GM06990 (cell line): ENCODE data around the gene POFUT1.

ENCODE experiments used
- DNase-seq: peaks from one replicate; pipeline ENCODE4 v3.0.0-alpha.2; 2011; ENCODE audit not compliant: insufficient read length; ENCODE audit errors: extremely low read depth
- H3K27me3 ChIP-seq: replicated peaks from 2 replicates; pipeline ENCODE4 v1.6.0; 2011; ENCODE audit warnings: low read length; ENCODE audit not compliant: control insufficient read depth, insufficient read depth
- H3K36me3 ChIP-seq: 2 replicates; pipeline ENCODE4 v1.5.1; 2011; ENCODE audit warnings: low read length; ENCODE audit not compliant: control insufficient read depth, insufficient read depth
- H3K4me3 ChIP-seq: replicated peaks from 2 replicates; pipeline ENCODE4 v1.5.1; 2011; ENCODE audit warnings: low read depth, mild to moderate bottlenecking, control low read depth, low read length
- CTCF ChIP-seq: IDR thresholded peaks from 2 replicates; pipeline ENCODE4 v1.5.1; 2011; ENCODE audit warnings: low read length, control low read depth, mild to moderate bottlenecking, inconsistent platforms; ENCODE audit not compliant: insufficient read depth, poor library complexity, severe bottlenecking

The POFUT1 gene

DNA sequence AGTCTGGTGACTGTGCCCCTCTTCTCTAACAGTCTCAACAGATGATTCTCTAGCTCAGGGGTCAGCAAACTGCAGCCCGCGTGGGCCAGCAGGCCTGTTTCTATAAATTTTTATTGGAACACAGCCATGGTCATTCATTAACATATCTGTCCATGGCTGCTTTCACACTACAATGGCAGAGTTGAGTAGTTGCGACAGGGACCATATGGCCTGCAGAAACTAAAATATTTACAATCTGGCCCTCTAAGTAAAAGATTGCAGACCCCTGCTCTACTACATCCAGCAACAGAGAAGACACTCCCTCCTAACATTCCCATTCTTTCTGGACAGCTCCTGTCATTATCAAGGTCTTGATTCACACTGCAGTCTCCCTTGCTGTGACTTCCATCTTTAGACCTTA is 45.3 kb upstream of the POFUT1 start:
- DNase-seq = no peak
- H3K27me3 ChIP-seq = no peaks in the 10 kb centered on the region
- no peak for TF ChIP-seq CTCF
- H3K4me3 ChIP-seq = no peak overlapping the region
- H3K36me3 ChIP-seq = peaks cover 52% of the 10 kb centered on the region

DNA sequence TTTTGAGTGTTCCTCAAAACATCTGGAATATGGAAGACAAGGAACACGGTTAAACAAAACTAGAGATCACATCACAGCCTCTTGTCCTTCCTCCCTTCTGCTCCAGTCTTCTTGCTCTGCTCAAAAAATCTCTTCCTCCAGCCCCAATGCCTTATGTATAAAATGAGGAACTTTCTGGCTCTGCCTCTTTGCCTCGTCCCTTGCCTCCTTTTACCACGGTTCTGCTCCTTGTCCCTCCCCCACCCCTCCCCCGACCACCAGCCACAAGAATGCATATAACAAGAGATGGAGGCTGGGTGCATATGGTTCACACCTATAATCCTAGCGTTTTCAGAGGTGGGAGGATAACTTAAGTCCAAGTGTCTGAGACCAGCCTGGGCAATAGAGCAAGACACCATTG is 43.7 kb upstream of the POFUT1 start:
- TF ChIP-seq CTCF = no peak
- no peak overlapping the region for H3K4me3 ChIP-seq
- no peaks in the 10 kb centered on the region for H3K27me3 ChIP-seq
- DNase-seq = no peak
- peaks cover 42% of the 10 kb centered on the region for H3K36me3 ChIP-seq

DNA sequence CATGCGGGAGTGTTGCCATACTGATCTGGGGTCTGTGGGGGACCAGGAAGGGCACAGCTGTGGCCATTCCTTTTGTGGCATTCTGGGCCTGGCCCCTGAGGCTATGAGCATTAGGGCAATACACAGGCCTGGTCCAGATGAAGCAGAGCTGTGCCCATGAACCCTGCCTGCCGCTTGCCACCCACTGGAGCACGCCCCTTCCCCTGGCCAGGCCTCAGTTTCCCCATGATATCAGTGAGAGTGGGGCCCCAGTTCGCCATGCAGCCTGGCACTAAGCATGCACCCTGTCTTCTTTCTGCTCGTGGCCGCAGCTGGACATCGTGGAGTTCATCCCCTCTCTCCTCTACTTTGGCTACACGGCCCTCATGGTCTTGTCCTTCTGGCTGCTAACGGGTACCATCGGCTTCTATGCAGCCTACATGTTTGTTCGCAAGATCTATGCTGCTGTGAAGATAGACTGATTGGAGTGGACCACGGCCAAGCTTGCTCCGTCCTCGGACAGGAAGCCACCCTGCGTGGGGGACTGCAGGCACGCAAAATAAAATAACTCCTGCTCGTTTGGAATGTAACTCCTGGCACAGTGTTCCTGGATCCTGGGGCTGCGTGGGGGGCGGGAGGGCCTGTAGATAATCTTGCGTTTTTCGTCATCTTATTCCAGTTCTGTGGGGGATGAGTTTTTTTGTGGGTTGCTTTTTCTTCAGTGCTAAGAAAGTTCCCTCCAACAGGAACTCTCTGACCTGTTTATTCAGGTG is 42.5 kb upstream of the POFUT1 start:
- Histone ChIP-seq H3K27me3 (no peaks in the 10 kb centered on the region), H3K4me3 (no peak overlapping the region), H3K36me3 (peaks cover 30% of the 10 kb centered on the region)
- no peak for DNase-seq
- TF ChIP-seq CTCF = no peak

DNA sequence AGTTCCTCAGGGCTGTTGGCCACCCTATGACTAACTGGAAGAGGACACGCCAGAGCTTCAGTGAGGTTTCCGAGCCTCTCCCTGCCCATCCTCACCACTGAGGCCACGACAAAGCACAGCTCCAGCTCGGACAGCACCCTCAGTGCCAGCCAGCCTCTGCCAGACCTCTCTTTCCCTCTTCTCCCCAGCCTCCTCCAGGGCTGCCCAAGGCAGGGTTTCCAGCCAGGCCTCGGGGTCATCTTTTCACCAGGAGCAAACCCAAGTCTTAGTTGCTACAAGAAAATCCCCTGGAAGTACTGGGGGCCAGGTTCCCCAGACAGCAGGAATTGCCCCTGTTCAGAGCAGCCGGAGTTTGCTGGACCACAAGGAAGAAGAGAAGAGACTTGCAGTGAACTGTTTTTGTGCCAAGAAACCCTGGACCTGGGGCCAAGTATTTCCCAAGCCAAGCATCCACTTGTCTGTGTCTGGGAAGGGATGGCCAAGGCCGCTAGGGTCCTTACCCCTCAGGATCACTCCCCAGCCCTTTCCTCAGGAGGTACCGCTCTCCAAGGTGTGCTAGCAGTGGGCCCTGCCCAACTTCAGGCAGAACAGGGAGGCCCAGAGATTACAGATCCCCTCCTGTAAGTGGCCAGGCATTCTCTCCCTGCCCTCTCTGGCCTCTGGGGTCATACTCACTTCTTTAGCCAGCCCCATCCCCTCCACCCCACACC is 41.7 kb upstream of the POFUT1 start:
- H3K36me3 ChIP-seq = peaks cover 26% of the 10 kb centered on the region
- H3K4me3 ChIP-seq = no peak overlapping the region
- no peak for TF ChIP-seq CTCF
- no peaks in the 10 kb centered on the region for H3K27me3 ChIP-seq
- DNase-seq = no peak

GRCh38 chr20:32167552-32167951 is 40.1 kb upstream of the POFUT1 start:
- no peak for DNase-seq
- H3K4me3 ChIP-seq = no peak overlapping the region
- peaks cover 21% of the 10 kb centered on the region for H3K36me3 ChIP-seq
- no peaks in the 10 kb centered on the region for H3K27me3 ChIP-seq
- no peak for TF ChIP-seq CTCF
